ENCODE results near the gene ATP9B.

Gene ATP9B

DNA sequence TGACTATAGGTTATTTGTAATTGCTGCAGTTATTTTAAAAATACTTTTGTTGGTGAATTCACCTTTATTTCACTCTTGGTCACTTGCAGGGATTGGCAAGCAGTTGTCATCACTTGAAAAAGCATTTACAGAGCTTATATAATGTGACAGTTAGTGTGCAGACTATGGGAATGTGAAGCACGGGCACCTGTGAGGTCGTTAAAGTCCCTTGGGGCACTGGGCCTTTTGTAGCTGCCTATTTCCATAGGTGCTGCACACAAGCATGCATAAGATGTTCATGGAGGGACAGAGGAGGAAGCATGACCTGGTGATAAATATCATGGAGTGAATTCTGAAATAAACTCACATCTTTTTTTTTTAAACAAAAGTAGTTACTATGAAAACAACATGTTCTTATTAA is 124.6 kb downstream of the ATP9B start:
- TF ChIP-seq SUZ12 (IDR thresholded peaks at IDR 0.05; ENCODE audit: extremely low read depth, insufficient read depth, insufficient read length) = no peak
- Histone ChIP-seq H3K9me3 (ENCODE audit: insufficient read depth, low read length) (no peaks in the 10 kb centered on the region), H3K36me3 (ENCODE audit: insufficient read depth, insufficient read length, low read length) (peaks cover 3% of the 10 kb centered on the region), H3K4me1 (ENCODE audit: insufficient read depth, insufficient read length) (no peaks in the 10 kb centered on the region), H3K4me3 (ENCODE audit: insufficient read length, low read depth) (no peak overlapping the region), H3K27me3 (ENCODE audit: insufficient read depth, insufficient read length) (no peaks in the 10 kb centered on the region), H3K9ac (ENCODE audit: insufficient read length, low read depth) (no peak overlapping the region)
- no peak for DNase-seq (ENCODE audit: low read depth, low spot score)

DNA sequence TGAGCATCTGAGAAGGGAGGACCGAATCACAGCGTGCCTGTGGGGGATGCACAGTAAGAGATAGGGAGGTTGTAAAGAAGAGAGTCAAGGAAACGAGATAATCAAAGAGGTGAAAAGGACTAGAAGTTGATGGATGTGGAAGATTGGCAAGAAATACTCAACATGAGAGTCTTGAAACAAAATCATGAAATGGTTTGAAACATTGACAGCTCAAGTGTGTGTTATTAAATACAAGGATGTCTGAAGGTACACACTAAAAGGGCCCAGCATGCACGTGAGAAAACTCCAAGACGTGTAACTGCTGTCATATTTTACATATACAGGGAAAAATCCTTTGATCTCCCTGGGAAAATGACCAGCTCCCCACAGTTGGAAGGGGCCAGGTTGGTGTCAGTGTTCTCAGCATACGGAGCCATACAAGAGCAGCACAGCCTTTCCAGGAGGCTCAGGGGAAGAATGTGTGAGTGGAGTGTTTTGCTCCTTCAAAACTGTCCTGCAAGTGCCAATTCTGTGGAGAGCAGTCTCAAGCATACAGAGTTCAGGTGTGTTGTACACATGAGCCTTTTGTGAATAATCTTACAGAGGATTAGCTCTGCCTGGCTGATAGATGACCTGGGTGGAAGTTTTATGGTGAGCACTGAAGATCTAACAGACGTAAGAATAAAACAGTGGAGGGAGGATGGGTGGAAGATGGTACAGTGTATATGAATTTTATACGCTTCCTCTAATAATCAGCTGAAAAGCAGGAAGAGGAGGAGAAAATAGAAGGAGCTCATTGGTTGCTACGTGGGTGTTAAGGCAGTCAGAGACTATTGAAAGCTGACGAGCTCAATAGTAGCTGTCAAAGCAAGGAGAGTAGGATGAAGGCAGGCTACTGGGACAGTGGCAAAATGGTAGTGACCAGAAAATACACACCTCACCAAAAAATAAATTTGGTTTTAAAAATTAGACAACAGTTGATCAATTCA is 126.8 kb downstream of the ATP9B start:
- Histone ChIP-seq H3K9me3 (ENCODE audit: insufficient read depth, low read length) (no peaks in the 10 kb centered on the region; the same call in 1 of the 2 replicates), H3K4me3 (ENCODE audit: insufficient read length, low read depth) (no peak overlapping the region), H3K4me1 (ENCODE audit: insufficient read depth, insufficient read length) (no peaks in the 10 kb centered on the region), H3K36me3 (ENCODE audit: insufficient read depth, insufficient read length, low read length) (peaks cover 3% of the 10 kb centered on the region), H3K27me3 (ENCODE audit: insufficient read depth, insufficient read length) (no peaks in the 10 kb centered on the region), H3K9ac (ENCODE audit: insufficient read length, low read depth) (no peak overlapping the region)
- DNase-seq (ENCODE audit: low read depth, low spot score) = no peak
- TF ChIP-seq ZNF274 (IDR thresholded peaks at IDR 0.05; ENCODE audit: low read depth, low read length) (no peak), YY1 (IDR thresholded peaks at IDR 0.05; ENCODE audit: insufficient read depth, insufficient read length) (no peak), SUZ12 (IDR thresholded peaks at IDR 0.05; ENCODE audit: extremely low read depth, insufficient read depth, insufficient read length) (no peak)

- Histone ChIP-seq H3K9ac (ENCODE audit: insufficient read length, low read depth) (no peak overlapping the region), H3K9me3 (ENCODE audit: insufficient read depth, low read length) (no peaks in the 10 kb centered on the region; the same call in 1 of the 2 replicates), H3K27me3 (ENCODE audit: insufficient read depth, insufficient read length) (no peaks in the 10 kb centered on the region), H3K4me3 (ENCODE audit: insufficient read length, low read depth) (no peak overlapping the region), H3K4me1 (ENCODE audit: insufficient read depth, insufficient read length) (no peaks in the 10 kb centered on the region), H3K36me3 (ENCODE audit: insufficient read depth, insufficient read length, low read length) (peaks cover 3% of the 10 kb centered on the region)
- no peak for TF ChIP-seq SUZ12 (IDR thresholded peaks at IDR 0.05; ENCODE audit: extremely low read depth, insufficient read depth, insufficient read length)
- TF ChIP-seq ZNF274 (IDR thresholded peaks at IDR 0.05; ENCODE audit: low read depth, low read length) = no peak
- DNase-seq (ENCODE audit: low read depth, low spot score) = no peak
These were observed 128.3 kb downstream of the ATP9B start for GRCh38 chr18:79197531-79197930.

- no peak for DNase-seq (ENCODE audit: low read depth, low spot score)
- no peak overlapping the region for H3K9ac ChIP-seq (ENCODE audit: insufficient read length, low read depth)
- no peaks in the 10 kb centered on the region; the same call in 1 of the 2 replicates for H3K9me3 ChIP-seq (ENCODE audit: insufficient read depth, low read length)
- no peaks in the 10 kb centered on the region for H3K27me3 ChIP-seq (ENCODE audit: insufficient read depth, insufficient read length)
- no peaks in the 10 kb centered on the region for H3K4me1 ChIP-seq (ENCODE audit: insufficient read depth, insufficient read length)
- H3K36me3 ChIP-seq (ENCODE audit: insufficient read depth, insufficient read length, low read length) = no peaks in the 10 kb centered on the region
- TF ChIP-seq SUZ12 (IDR thresholded peaks at IDR 0.05; ENCODE audit: extremely low read depth, insufficient read depth, insufficient read length) = no peak
- TF ChIP-seq ZNF274 (IDR thresholded peaks at IDR 0.05; ENCODE audit: low read depth, low read length) = no peak
- no peak overlapping the region for H3K4me3 ChIP-seq (ENCODE audit: insufficient read length, low read depth)
These were observed 130.6 kb downstream of the ATP9B start for GRCh38 chr18:79199691-79200374.

- no peaks in the 10 kb centered on the region for H3K36me3 ChIP-seq (ENCODE audit: insufficient read depth, insufficient read length, low read length)
- TF ChIP-seq SUZ12 (IDR thresholded peaks at IDR 0.05; ENCODE audit: extremely low read depth, insufficient read depth, insufficient read length) (no peak), YY1 (IDR thresholded peaks at IDR 0.05; ENCODE audit: insufficient read depth, insufficient read length) (no peak), ZNF274 (IDR thresholded peaks at IDR 0.05; ENCODE audit: low read depth, low read length) (no peak)
- no peak overlapping the region for H3K4me3 ChIP-seq (ENCODE audit: insufficient read length, low read depth)
- H3K9me3 ChIP-seq (ENCODE audit: insufficient read depth, low read length) = no peaks in the 10 kb centered on the region; the same call in 1 of the 2 replicates
- H3K4me1 ChIP-seq (ENCODE audit: insufficient read depth, insufficient read length) = no peaks in the 10 kb centered on the region
- no peaks in the 10 kb centered on the region for H3K27me3 ChIP-seq (ENCODE audit: insufficient read depth, insufficient read length)
- DNase-seq (ENCODE audit: low read depth, low spot score) = peak; percentile 11
- H3K9ac ChIP-seq (ENCODE audit: insufficient read length, low read depth) = no peak overlapping the region
These were observed 131.5 kb downstream of the ATP9B start for GRCh38 chr18:79200546-79201268.

DNA sequence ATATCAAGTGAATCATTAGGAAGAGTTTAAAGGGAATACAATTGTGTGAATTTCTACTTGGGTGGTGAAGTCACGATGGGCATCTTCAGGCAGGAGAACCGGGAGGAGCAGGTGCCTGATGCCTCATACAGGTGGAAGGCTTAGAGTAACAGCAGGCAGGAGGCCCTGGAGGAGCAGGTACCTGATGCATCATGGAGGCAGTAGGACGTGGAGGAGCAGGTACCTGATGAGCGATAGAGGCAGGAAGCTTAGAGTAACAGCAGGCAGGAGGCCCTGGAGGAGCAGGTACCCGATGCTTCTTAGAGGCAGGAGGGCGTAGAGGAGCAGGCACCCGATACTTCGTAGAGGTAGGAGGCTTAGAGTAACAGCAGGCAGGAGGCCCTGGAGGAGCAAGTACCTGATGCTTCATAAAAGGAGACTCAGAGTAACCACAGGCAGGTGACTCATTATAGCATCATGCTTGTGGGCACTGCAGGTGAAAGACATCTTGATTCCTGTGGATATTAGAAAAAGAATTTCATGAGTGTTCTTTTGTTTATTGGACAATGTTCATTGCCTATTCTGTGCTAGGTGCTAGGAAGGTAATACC is 133.9 kb downstream of the ATP9B start:
- no peaks in the 10 kb centered on the region for H3K4me1 ChIP-seq (ENCODE audit: insufficient read depth, insufficient read length)
- TF ChIP-seq SUZ12 (IDR thresholded peaks at IDR 0.05; ENCODE audit: extremely low read depth, insufficient read depth, insufficient read length) (no peak), YY1 (IDR thresholded peaks at IDR 0.05; ENCODE audit: insufficient read depth, insufficient read length) (no peak), ZNF274 (IDR thresholded peaks at IDR 0.05; ENCODE audit: low read depth, low read length) (no peak)
- no peak overlapping the region for H3K9ac ChIP-seq (ENCODE audit: insufficient read length, low read depth)
- DNase-seq (ENCODE audit: low read depth, low spot score) = no peak
- H3K4me3 ChIP-seq (ENCODE audit: insufficient read length, low read depth) = no peak overlapping the region
- H3K36me3 ChIP-seq (ENCODE audit: insufficient read depth, insufficient read length, low read length) = peaks cover 8% of the 10 kb centered on the region
- H3K9me3 ChIP-seq (ENCODE audit: insufficient read depth, low read length) = no peaks in the 10 kb centered on the region; the same call in 1 of the 2 replicates
- no peaks in the 10 kb centered on the region for H3K27me3 ChIP-seq (ENCODE audit: insufficient read depth, insufficient read length)
